ENCODE data around the gene SLC25A48. TPM values are rescaled to one million over a fixed set of nuclear protein-coding genes. Genes with fewer than 3 reads are reported as not detected.

Gene SLC25A48
- total RNA-seq, 1 donor from 2014 or later, result not detected

GRCh38 chr5:135930029-135930948 is 95.8 kb downstream of the SLC25A48 start:
- TF ChIP-seq CTCF (conservative IDR thresholded peaks at IDR 0.05; ENCODE audit: low read depth, low read length), result peak; percentile 15
- DNase-seq (ENCODE audit: low read depth), result no peak
- H3K4me3 ChIP-seq (ENCODE audit: low read depth, low read length), result peak overlapping the region; percentile 53

GRCh38 chr5:135930949-135931295 is 96.5 kb downstream of the SLC25A48 start:
- TF ChIP-seq CTCF (conservative IDR thresholded peaks at IDR 0.05; ENCODE audit: low read depth, low read length), result no peak
- H3K4me3 ChIP-seq (ENCODE audit: low read depth, low read length), result peak overlapping the region; percentile 53
- DNase-seq (ENCODE audit: low read depth), result no peak

GRCh38 chr5:135934939-135935338 is 100.5 kb downstream of the SLC25A48 start:
- TF ChIP-seq CTCF (conservative IDR thresholded peaks at IDR 0.05; ENCODE audit: low read depth, low read length), result no peak
- H3K4me3 ChIP-seq (ENCODE audit: low read depth, low read length), result no peak overlapping the region
- DNase-seq (ENCODE audit: low read depth), result peak; percentile 35

- DNase-seq (ENCODE audit: low read depth), result no peak
- no peak for TF ChIP-seq CTCF (conservative IDR thresholded peaks at IDR 0.05; ENCODE audit: low read depth, low read length)
- H3K4me3 ChIP-seq (ENCODE audit: low read depth, low read length), result no peak overlapping the region
These were observed 102.9 kb downstream of the SLC25A48 start for GRCh38 chr5:135937245-135937911.

Other genes with a start within 250 kb of the SLC25A48 start
- gene IL9, start 61.2 kb downstream of the SLC25A48 start, total RNA-seq, result not detected in 2 replicates
- gene LECT2, start 120.3 kb downstream of the SLC25A48 start, total RNA-seq, result not detected in 2 replicates
- gene TGFBI, start 194.3 kb downstream of the SLC25A48 start, total RNA-seq, result 336 and 371 TPM in 2 replicates

Measured in epithelial cell of proximal tubule (primary cell).